Activated CD8-positive, alpha-beta memory T cell treated with anti-CD3 and anti-CD28 coated beads for 48 hours (primary cell): Measurements from ENCODE around the gene SUPT6H.
A peak's percentile ranks its signal among the peaks of the same experiment; 100 is the strongest.
"Not testable (repeated sequence)": the region's sequence is repeated elsewhere in the genome, so short reads cannot be mapped to it uniquely, and the experiment has no call there.

Experiments
- DNase-seq, 3 experiments: peaks; one replicate each; pipeline ENCODE4 v3.0.0-alpha.2; 2020; ENCODE audit warnings: low read depth in 2 of 3, low spot score in 2 of 3

The SUPT6H gene

GRCh38 chr17:28735242-28735722 lies 73.3 kb downstream of the SUPT6H start:
- no peak for DNase-seq

- not testable (repeated sequence) for DNase-seq
Observed at GRCh38 chr17:28735913-28736769, 74.1 kb downstream of the SUPT6H start.

DNA sequence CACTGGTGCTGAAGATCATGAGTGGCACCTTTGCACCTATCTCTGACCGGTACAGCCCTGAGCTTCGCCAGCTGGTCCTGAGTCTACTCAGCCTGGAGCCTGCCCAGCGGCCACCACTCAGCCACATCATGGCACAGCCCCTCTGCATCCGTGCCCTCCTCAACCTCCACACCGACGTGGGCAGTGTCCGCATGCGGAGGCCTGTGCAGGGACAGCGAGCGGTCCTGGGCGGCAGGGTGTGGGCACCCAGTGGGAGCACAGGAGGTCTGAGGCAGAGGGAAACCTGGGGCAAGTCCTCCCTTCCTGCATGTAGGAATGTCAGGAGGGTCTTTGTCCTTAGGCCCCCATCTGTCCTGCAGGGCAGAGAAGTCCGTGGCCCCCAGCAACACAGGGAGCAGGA lies 75.3 kb downstream of the SUPT6H start:
- no peak for DNase-seq

DNA sequence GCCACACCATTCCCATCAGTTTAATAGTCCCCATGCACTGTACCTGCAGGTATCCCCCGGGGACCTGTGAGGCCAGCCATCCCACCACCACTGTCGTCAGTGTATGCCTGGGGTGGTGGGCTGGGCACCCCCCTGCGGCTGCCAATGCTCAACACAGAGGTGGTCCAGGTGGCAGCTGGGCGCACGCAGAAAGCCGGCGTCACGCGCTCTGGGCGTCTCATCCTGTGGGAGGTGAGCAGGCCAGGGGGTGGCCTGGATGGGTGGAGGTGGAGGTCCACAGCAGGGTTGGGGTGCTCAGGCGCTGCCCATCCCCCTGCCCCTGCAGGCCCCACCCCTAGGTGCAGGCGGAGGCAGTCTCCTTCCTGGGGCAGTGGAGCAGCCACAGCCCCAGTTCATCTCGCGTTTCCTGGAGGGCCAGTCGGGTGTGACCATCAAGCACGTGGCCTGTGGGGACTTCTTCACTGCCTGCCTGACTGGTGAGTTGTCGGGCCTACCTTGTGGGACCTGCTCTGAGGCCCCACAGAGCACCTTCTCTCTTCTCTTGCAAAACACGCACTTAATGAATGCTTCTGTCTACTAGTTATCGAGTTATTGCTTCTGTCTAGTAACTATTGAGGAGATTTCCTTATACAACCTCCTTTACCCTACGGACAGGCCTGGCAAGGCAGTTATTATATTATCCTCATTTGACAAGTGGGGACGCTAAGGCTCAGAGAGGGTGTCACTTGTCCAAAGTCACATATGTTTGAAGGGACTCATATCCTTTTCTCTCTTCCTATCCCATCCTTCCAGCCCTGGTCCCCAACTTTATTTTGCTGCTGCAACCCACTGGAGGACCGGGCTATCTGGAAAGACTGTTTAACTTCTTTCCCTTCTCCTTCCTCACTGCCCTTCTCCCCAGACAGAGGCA lies 76.0 kb downstream of the SUPT6H start:
- no peak for DNase-seq

DNA sequence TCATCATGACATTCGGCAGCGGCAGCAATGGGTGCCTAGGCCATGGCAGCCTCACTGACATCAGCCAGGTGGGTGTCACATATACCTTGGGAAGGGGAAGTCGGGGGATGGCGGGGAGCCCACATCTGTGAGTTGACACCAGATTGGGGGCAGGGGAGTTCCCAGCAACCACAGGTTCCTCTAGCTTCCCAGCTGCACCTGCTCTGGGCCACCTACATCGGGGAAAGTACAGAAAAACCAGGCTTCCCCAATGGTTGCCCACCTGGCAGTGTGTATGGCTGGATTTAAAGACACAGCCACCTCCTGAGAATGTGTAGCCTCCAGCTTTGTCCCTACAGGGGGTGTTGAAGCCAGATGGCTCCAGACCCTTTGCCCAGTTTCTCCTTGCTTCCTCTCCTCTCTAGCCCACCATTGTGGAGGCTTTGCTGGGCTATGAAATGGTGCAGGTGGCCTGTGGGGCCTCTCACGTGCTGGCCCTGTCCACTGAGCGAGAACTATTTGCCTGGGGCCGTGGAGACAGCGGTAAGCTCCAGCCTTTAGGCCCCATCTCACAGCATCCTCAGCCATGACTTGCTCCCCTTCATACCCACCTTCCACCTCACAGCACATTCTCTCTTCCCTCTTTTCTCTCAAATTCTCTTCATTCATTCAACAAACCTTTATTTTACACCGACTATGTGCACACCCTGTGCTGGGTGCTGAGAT lies 76.8 kb downstream of the SUPT6H start:
- no peak for DNase-seq

GRCh38 chr17:28740406-28741357 lies 78.7 kb downstream of the SUPT6H start:
- no peak for DNase-seq

DNA sequence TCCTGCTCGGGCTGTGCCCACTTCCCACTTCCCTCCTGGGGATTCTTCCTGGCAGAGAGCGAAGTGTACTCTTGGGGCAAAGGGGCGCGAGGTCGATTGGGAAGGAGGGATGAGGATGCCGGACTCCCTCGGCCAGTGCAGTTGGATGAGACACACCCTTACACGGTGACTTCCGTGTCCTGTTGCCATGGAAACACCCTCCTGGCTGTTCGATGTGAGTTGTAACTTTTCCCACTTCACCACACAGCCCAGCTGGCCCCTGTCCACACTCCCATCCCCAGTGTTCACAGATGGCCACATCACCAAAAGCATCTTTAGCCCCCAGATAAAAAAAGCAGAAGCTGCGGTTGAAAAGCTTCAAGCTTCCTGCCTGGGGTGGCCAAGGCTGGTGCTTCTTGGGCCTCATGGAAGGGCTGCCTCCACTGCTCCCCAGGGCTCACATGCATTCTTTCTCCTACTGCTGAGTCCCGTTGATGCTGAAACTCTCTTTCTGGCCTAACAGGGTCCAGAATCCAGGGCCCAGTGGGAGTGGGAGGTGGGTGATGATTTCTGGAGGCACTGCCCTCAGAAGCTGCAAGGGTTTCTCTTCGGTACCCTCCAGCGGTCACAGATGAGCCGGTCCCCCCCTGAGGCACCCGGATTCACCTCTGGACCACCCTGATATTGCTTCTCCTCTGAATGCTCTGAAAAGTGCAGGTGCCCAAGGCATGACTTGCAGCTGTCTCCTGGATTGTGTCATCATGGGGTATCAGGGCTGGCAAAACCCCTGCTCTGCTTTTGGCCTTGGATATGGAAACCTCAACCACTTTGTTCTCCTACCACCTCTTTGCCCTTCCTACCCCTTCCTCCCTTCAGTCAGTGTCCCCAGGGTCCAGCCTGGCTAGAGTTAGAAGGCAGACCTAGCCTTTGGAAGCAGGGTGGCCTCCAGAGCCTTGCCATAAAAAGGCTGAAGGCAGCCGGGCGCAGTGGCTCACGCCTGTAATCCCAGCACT lies 79.6 kb downstream of the SUPT6H start:
- DNase-seq, result no peak

DNA sequence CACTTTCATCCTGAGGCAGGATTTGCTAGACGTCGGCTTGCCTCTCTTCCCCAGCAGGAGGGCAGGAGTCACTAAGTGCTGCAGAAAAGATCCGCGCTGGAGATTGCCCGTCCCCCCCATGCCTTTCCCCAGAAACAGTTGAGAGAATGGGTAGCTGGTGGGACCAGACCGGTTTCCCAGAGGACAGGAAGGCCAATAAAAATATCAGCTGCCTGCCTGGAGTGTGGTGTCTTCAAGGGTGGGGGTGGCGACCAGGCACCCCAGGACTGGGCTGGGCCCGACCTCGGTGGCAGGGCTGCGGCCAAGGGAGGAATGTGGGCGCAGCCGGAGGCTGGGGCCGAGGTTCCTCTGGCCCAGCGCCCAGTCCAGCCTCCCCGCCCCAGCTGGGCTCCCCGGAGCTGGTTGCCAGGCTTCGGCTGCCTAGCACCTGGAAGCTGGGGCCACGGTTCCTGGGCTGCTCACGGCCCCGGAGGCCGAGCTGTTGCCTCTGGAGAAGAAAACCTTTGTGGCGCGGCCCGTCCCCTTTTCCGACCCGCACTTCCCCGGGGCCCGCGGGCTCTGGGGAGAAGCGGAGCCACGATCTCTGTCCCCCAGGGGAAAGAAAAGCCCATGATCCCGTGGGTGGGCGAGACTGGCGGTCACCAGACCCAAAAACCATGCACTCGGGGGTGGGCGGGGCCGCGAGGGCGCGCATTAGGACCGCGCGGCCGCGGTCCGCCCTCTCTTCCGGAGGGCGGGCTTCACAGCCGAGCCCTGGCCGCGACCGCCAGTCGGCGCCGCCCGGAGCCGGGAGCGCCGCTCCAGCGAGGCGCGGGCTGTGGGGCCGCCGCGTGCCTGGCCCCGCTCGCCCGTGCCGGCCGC lies 81.5 kb downstream of the SUPT6H start, which contains the start of gene TRAF4:
TSS of gene TRAF4 (plus strand) at position 769 of the 861 bp plus-strand sequence. CDS start 102 bp downstream, outside the sequence.
- DNase-seq, result peak; percentile 68 to 79 (median 76)

DNA sequence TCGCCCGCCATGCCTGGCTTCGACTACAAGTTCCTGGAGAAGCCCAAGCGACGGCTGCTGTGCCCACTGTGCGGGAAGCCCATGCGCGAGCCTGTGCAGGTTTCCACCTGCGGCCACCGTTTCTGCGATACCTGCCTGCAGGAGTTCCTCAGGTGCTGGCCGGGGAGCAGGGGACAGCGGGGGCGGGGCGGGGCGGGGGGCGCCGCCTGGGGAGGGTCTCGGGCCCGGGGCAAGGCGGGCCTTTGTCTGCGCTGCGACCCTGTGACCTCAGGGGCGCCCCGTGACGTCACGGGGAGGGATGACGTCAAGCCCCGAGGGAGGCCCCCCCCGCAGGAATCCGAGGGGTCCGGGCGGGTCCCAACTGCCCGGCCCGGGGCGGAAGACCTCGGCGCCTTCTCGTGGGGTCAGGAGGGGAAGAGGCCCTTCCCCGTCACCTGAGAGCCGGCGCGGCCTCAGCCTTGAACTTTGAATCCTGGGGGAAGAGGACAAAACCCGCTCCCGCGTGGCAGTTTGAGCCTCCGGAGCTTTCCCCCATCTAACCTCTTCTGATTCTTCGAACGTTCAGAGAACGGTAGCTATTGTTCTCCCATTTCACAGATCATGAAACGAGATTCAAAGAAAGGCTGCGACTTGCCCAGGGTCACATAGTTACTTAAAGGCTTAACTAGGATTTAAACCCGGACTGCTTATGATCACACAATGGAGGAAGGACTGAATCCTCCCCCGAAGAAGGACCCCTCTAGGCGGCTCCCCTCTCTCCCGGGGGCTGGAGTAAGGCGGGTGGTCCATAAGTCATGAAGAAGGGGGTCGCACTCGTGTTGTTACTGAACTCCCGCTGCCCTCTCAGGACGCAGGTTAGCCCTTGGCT lies 82.3 kb downstream of the SUPT6H start:
- DNase-seq, result peak; percentile 47 to 68 (median 60)

DNA sequence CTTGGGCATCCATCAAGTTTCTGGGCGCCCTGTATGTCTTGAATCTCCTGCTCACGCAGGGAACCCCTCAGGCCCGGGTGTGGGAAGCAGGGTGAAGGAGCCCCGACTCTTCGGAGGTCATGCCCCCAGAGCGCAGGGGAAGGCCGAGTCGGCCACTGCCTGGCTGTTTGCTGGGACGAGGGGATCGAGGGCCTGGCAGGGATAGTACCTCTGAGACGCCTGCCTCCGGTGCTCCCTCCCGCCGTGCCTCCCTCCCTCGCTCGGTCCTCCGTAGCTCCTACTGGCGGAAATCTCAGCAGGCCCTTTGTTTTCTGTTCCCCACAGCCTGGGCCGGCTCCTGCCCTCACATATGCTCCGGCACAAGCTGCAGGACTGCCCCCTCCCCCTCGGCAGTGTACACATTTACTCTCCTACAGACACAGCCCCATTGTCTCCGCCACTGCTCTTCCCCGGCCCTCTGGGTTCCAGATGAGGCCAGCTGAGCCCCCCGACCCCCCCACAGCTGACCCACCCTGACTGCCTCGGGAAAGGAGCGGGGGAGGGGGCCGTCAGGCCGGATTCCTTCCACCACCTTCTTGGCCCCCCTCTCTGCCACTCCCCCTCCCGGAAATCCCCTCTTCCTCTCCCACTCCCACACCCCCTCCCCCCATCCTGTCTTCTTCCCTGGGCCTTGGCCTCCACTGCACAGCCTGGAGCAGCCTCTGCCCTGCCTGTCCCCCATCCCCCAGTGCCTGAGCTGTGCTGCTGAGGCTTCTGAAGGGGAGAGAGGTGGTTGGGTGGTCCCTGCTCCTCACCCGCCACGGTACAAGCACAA lies 83.2 kb downstream of the SUPT6H start:
- no peak for DNase-seq

DNA sequence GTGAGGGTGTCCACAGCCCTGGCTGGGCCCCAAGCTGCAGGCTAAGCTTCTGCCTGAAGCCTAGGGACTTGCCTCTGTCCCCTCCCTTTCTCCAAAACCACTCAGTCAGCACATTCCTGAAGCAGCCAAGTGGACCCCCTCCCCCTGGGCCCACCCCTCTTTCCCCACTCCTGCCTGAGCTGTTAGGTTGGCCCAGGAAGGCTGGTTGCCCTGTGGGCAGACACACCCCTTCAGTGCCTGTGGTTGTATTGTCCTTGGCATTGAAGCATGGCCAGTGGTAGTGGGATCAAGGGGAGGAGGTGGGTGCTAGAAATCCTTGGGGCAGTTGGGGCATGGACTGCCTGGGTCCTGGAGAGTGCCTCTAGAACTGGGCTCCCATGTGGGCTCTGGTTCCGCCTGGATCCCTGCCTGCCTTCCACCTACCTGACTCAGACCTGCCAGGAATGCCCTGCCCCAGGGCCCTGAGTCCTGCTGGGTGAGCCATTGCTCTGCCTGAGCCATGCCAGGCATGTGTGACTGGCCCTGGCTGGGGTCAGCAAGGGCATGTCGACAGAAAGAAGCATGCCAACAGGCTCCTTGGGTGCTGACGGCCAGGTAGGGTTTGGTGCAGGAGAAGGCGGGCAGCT lies 83.9 kb downstream of the SUPT6H start:
- DNase-seq, result no peak

DNA sequence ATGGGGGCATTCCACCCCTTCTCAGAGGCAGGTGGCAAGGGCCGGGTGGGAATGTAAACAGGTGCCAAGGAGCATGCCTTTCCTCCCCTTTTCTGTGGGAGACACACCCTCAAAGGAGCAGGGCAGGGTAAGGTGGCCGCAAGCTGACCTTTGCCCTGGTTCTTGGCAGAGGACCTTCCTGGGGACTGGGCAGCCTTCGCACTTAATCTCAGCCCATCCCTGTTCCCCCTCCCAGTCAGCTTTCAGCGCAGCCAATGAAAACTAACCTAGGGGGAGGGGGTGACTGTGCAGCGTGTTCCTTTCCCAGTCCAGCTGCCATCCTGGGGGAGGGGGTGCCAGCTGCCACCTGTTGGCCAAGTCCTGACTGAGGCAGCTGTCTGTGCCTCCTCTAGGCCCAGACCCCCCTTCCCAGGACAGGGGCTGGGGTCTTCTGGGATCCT lies 84.6 kb downstream of the SUPT6H start:
- no peak for DNase-seq

DNA sequence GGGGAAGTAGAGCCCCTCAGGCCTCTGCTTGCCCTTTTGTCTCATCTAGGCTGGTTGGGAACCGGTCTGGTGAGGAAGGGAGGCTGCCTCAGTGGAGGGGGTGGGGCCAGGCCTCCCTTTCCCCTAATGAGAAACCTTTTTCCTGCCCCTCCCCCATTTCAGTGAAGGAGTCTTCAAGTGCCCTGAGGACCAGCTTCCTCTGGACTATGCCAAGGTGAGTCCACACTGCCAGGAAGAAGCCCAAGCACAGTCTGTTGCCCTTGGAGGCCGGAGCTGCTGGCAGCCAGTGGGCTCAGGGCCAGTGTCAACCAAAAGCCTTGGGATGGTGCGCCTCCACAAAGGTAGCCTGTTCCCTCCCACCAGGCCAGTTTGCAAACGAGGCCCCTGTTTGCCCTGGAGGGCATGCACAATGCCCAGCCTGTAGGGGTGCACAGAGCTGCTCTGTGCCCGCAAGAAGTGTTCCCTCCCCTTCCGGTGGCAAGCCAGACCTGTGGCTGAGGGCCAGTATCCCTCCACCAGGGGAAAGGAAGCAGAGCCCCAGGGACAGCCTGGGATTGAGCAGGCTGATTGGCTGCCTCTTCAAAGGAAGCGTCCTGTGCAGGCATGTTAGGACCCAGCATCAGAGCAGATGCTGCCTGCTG lies 85.2 kb downstream of the SUPT6H start:
- no peak for DNase-seq

GRCh38 chr17:28747801-28748750 lies 86.1 kb downstream of the SUPT6H start:
- no peak for DNase-seq
